Measurements from ENCODE around the gene LMO7. TPM values are rescaled to one million over a fixed set of nuclear protein-coding genes. Genes with fewer than 3 reads are reported as not detected.

Gene LMO7
- total and polyA plus RNA-seq, 4 donors = 17.5 to 69.6 (median 38.2) TPM

DNA sequence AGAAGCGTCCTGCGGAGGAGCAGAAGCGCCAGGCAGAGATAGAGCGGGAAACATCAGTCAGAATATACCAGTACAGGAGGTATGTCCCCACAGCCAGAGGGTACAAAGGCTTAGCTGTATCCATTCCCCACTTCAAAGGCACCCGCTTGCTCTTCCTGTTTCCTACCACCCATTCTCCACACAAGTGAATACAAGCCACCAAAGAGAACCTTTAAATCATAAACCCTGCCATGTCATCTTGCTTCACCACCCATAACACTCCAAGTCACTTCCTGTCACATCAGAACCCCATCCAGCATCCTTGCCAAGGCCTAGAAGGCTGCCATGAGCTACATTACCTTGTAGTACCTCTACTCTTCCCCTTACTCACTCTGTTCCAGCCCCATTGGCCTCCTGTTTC, 205.8 kb downstream of the LMO7 start:
- no peak overlapping the region for H3K27ac ChIP-seq (ENCODE audit: low read depth in 1 of 2, low read length in 2 of 2)
- 94% methylated on average over 5 of the region's 5 CpGs for WGBS
- TF ChIP-seq, protein P1, sequence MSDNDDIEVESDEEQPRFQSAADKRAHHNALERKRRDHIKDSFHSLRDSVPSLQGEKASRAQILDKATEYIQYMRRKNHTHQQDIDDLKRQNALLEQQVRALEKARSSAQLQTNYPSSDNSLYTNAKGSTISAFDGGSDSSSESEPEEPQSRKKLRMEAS (IDR thresholded peaks at IDR 0.05) = no peak
- no peak for TF ChIP-seq GABPA (IDR thresholded peaks at IDR 0.05 in 1 of 2, conservative IDR thresholded peaks at IDR 0.05 in 1 of 2)
- TF ChIP-seq RAD21 (IDR thresholded peaks at IDR 0.05) = no peak
- TF ChIP-seq EGR1 (IDR thresholded peaks at IDR 0.05; ENCODE audit: low read depth in 2 of 2) = no peak
- TF ChIP-seq, protein P2, sequence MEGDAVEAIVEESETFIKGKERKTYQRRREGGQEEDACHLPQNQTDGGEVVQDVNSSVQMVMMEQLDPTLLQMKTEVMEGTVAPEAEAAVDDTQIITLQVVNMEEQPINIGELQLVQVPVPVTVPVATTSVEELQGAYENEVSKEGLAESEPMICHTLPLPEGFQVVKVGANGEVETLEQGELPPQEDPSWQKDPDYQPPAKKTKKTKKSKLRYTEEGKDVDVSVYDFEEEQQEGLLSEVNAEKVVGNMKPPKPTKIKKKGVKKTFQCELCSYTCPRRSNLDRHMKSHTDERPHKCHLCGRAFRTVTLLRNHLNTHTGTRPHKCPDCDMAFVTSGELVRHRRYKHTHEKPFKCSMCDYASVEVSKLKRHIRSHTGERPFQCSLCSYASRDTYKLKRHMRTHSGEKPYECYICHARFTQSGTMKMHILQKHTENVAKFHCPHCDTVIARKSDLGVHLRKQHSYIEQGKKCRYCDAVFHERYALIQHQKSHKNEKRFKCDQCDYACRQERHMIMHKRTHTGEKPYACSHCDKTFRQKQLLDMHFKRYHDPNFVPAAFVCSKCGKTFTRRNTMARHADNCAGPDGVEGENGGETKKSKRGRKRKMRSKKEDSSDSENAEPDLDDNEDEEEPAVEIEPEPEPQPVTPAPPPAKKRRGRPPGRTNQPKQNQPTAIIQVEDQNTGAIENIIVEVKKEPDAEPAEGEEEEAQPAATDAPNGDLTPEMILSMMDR (IDR thresholded peaks at IDR 0.05; ENCODE audit: low read depth, low read length, missing input control) = no peak
- no peak for TF ChIP-seq JUND (IDR thresholded peaks at IDR 0.05)
- TF ChIP-seq FOXA1 (IDR thresholded peaks at IDR 0.05) = no peak
- TF ChIP-seq, protein P3, sequence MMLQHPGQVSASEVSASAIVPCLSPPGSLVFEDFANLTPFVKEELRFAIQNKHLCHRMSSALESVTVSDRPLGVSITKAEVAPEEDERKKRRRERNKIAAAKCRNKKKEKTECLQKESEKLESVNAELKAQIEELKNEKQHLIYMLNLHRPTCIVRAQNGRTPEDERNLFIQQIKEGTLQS (IDR thresholded peaks at IDR 0.05) = no peak
- TF ChIP-seq, protein P4, sequence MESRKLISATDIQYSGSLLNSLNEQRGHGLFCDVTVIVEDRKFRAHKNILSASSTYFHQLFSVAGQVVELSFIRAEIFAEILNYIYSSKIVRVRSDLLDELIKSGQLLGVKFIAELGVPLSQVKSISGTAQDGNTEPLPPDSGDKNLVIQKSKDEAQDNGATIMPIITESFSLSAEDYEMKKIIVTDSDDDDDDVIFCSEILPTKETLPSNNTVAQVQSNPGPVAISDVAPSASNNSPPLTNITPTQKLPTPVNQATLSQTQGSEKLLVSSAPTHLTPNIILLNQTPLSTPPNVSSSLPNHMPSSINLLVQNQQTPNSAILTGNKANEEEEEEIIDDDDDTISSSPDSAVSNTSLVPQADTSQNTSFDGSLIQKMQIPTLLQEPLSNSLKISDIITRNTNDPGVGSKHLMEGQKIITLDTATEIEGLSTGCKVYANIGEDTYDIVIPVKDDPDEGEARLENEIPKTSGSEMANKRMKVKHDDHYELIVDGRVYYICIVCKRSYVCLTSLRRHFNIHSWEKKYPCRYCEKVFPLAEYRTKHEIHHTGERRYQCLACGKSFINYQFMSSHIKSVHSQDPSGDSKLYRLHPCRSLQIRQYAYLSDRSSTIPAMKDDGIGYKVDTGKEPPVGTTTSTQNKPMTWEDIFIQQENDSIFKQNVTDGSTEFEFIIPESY (IDR thresholded peaks at IDR 0.05) = no peak
- H3K36me3 ChIP-seq (ENCODE audit: control insufficient read depth in 4 of 4, insufficient read depth in 3 of 4, low read depth in 1 of 4, low read length in 3 of 4) = peaks cover 11 to 57% (median 38%) of the 10 kb centered on the region in 4 donors
- no peaks in the 10 kb centered on the region for H3K27me3 ChIP-seq (ENCODE audit: control insufficient read depth in 4 of 4, insufficient read depth in 4 of 4, low read length in 3 of 4)
- no peak overlapping the region for H3K9ac ChIP-seq (ENCODE audit: low read depth in 1 of 2, low read length in 2 of 2)
- H3K9me3 ChIP-seq (ENCODE audit: control insufficient read depth in 4 of 4, low read length in 3 of 4) = no peaks in the 10 kb centered on the region
- H3K4me3 ChIP-seq (ENCODE audit: low read depth in 1 of 3, low read length in 3 of 3) = no peak overlapping the region
- peaks cover 0 to 9% (median 4%) of the 10 kb centered on the region in 4 donors for H3K4me1 ChIP-seq (ENCODE audit: control insufficient read depth in 4 of 4, insufficient read depth in 4 of 4, low read length in 3 of 4)
- no peak for DNase-seq (ENCODE audit: low spot score)

DNA sequence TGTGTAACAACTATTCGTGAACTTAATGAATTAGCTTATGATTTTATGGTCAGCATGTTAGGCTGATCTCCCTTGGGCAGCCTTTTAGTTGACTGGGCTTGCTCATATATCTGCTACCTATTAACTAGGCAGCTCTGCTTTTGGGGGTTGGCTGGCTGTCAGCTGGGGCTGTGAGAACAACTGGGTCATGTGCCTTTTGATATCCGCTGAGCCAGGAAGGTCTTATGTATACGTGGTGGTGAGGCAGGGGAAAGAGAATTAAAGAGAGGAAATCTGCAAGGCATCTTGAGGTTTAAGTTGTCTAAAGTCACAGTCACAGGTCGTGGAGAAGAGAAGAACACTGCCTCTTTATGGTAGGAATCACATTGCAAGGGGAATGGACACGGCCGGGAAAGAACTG, 206.9 kb downstream of the LMO7 start:
- H3K27me3 ChIP-seq (ENCODE audit: control insufficient read depth in 4 of 4, insufficient read depth in 4 of 4, low read length in 3 of 4) = no peaks in the 10 kb centered on the region
- no peaks in the 10 kb centered on the region for H3K9me3 ChIP-seq (ENCODE audit: control insufficient read depth in 4 of 4, low read length in 3 of 4)
- no peak overlapping the region for H3K4me3 ChIP-seq (ENCODE audit: low read depth in 1 of 3, low read length in 3 of 3)
- H3K4me1 ChIP-seq (ENCODE audit: control insufficient read depth in 4 of 4, insufficient read depth in 4 of 4, low read length in 3 of 4) = peaks cover 0 to 6% (median 2%) of the 10 kb centered on the region in 4 donors
- WGBS = 95% methylated on average over 6 of the region's 6 CpGs
- DNase-seq (ENCODE audit: low spot score) = no peak
- no peak overlapping the region for H3K9ac ChIP-seq (ENCODE audit: low read depth in 1 of 2, low read length in 2 of 2)
- TF ChIP-seq JUND (IDR thresholded peaks at IDR 0.05) (no peak), FOXA1 (IDR thresholded peaks at IDR 0.05) (no peak), TAF1 (conservative IDR thresholded peaks at IDR 0.05) (no peak), YY1 (IDR thresholded peaks at IDR 0.05) (no peak)
- TF ChIP-seq, protein P5, sequence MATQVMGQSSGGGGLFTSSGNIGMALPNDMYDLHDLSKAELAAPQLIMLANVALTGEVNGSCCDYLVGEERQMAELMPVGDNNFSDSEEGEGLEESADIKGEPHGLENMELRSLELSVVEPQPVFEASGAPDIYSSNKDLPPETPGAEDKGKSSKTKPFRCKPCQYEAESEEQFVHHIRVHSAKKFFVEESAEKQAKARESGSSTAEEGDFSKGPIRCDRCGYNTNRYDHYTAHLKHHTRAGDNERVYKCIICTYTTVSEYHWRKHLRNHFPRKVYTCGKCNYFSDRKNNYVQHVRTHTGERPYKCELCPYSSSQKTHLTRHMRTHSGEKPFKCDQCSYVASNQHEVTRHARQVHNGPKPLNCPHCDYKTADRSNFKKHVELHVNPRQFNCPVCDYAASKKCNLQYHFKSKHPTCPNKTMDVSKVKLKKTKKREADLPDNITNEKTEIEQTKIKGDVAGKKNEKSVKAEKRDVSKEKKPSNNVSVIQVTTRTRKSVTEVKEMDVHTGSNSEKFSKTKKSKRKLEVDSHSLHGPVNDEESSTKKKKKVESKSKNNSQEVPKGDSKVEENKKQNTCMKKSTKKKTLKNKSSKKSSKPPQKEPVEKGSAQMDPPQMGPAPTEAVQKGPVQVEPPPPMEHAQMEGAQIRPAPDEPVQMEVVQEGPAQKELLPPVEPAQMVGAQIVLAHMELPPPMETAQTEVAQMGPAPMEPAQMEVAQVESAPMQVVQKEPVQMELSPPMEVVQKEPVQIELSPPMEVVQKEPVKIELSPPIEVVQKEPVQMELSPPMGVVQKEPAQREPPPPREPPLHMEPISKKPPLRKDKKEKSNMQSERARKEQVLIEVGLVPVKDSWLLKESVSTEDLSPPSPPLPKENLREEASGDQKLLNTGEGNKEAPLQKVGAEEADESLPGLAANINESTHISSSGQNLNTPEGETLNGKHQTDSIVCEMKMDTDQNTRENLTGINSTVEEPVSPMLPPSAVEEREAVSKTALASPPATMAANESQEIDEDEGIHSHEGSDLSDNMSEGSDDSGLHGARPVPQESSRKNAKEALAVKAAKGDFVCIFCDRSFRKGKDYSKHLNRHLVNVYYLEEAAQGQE (IDR thresholded peaks at IDR 0.05) = no peak
- TF ChIP-seq, protein P3 (IDR thresholded peaks at IDR 0.05) = no peak
- TF ChIP-seq, protein P1 (IDR thresholded peaks at IDR 0.05) = no peak
- H3K36me3 ChIP-seq (ENCODE audit: control insufficient read depth in 4 of 4, insufficient read depth in 3 of 4, low read depth in 1 of 4, low read length in 3 of 4) = peaks cover 11 to 61% (median 43%) of the 10 kb centered on the region in 4 donors
- H3K27ac ChIP-seq (ENCODE audit: low read depth in 1 of 2, low read length in 2 of 2) = no peak overlapping the region
